Measurements from ENCODE around the gene DHX15.

DHX15 gene

DNA sequence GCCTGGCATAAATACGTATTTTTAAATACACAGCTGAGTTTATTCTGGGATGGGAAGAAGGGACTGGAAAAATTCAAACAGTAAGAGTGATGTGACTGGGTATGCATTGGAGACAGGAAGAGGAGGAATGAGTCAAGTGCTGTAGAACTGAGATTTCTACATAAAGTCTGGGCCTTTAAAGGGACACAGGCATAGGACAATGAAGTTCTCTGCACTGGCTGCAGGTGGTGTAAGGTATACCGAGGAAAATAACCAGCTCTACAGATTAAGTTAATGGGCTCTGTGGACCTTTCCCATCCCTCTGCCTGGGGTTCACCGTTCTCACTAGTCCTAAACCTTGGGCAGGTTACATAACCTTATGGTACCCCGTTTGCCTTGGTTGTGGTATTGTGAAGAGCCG, 68.7 kb downstream of the DHX15 start:
- Histone ChIP-seq H3K27me3 (ENCODE audit: insufficient read depth, low read length) (no peaks in the 10 kb centered on the region), H2BK12ac (ENCODE audit: low read length) (no peak overlapping the region), H3K36me3 (ENCODE audit: control insufficient read depth in 1 of 2, insufficient read depth in 2 of 2, low read length in 2 of 2) (peaks cover 6 to 10% of the 10 kb centered on the region in 2 experiments), H3K4me2 (ENCODE audit: low read length) (no peak overlapping the region), H3K14ac (ENCODE audit: low read length) (no peak overlapping the region), H3K4me3 (ENCODE audit: low read depth, low read length) (no peak overlapping the region), H3K4me1 (ENCODE audit: control insufficient read depth in 1 of 2, insufficient read depth in 2 of 2, low read length in 2 of 2) (no peaks in the 10 kb centered on the region), H4K8ac (ENCODE audit: low read depth, low read length) (no peak overlapping the region), H3K4ac (ENCODE audit: low read depth, low read length) (no peak overlapping the region), H2AFZ (ENCODE audit: insufficient read depth, low read length, poor library complexity) (no peak overlapping the region), H3K27ac (ENCODE audit: low read depth, low read length) (no peak overlapping the region), H3K18ac (ENCODE audit: low read length) (no peak overlapping the region), H3K9me3 (ENCODE audit: insufficient read depth, low read depth, low read length) (no peaks in the 10 kb centered on the region), H2BK5ac (ENCODE audit: low read depth, low read length, poor library complexity) (no peak overlapping the region), H3K79me2 (ENCODE audit: control insufficient read depth, insufficient read depth, low read length, poor library complexity) (no peaks in the 10 kb centered on the region), H2BK120ac (ENCODE audit: insufficient read depth, low read length, poor library complexity) (no peak overlapping the region), H4K91ac (ENCODE audit: low read depth, low read length) (no peak overlapping the region), H4K12ac (ENCODE audit: low read depth, low read length) (no peak overlapping the region), H3K23ac (ENCODE audit: low read length) (no peak overlapping the region), H2AK5ac (ENCODE audit: low read length) (no peak overlapping the region), H3K79me1 (ENCODE audit: low read length) (no peaks in the 10 kb centered on the region), H3K9ac (ENCODE audit: low read length) (no peak overlapping the region)
- no CpG with 5 or more reads among the region's 5 CpGs for WGBS (ENCODE audit: extremely low coverage, insufficient coverage, insufficient read length)
- peak in 1 of 2 donors; percentile 33 for DNase-seq

DNA sequence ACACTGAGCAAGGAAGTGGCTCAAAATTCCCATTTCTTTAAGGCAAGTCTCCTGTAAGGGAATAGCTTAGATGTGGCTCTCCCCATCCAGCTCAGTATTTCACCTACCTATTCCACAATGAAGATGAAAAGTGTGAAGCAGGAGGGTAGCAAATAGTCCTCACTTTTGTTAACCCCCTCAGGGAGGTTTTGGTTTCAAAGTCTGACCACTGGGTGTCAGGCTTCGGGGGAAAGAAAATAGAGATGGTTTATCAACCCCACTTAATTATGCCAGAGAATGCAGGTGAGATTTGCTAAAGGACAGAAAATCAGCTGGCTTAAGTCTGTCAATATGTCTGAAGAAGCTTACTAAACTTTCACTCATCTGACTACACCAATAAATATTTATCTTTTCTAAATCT, 69.5 kb downstream of the DHX15 start:
- Histone ChIP-seq H2BK5ac (ENCODE audit: low read depth, low read length, poor library complexity) (no peak overlapping the region), H3K27me3 (ENCODE audit: insufficient read depth, low read length) (no peaks in the 10 kb centered on the region), H3K18ac (ENCODE audit: low read length) (no peak overlapping the region), H3K9ac (ENCODE audit: low read length) (no peak overlapping the region), H3K4me3 (ENCODE audit: low read depth, low read length) (no peak overlapping the region), H4K91ac (ENCODE audit: low read depth, low read length) (no peak overlapping the region), H3K27ac (ENCODE audit: low read depth, low read length) (no peak overlapping the region), H2AK5ac (ENCODE audit: low read length) (no peak overlapping the region), H4K12ac (ENCODE audit: low read depth, low read length) (no peak overlapping the region), H3K36me3 (ENCODE audit: control insufficient read depth in 1 of 2, insufficient read depth in 2 of 2, low read length in 2 of 2) (peaks cover 6 to 10% of the 10 kb centered on the region in 2 experiments), H3K14ac (ENCODE audit: low read length) (no peak overlapping the region), H2BK120ac (ENCODE audit: insufficient read depth, low read length, poor library complexity) (no peak overlapping the region), H2BK12ac (ENCODE audit: low read length) (no peak overlapping the region), H3K79me2 (ENCODE audit: control insufficient read depth, insufficient read depth, low read length, poor library complexity) (no peaks in the 10 kb centered on the region), H3K4me2 (ENCODE audit: low read length) (no peak overlapping the region), H4K8ac (ENCODE audit: low read depth, low read length) (no peak overlapping the region), H3K23ac (ENCODE audit: low read length) (no peak overlapping the region), H3K4me1 (ENCODE audit: control insufficient read depth in 1 of 2, insufficient read depth in 2 of 2, low read length in 2 of 2) (no peaks in the 10 kb centered on the region), H2AFZ (ENCODE audit: insufficient read depth, low read length, poor library complexity) (no peak overlapping the region), H3K9me3 (ENCODE audit: insufficient read depth, low read depth, low read length) (no peaks in the 10 kb centered on the region), H3K79me1 (ENCODE audit: low read length) (no peaks in the 10 kb centered on the region), H3K4ac (ENCODE audit: low read depth, low read length) (no peak overlapping the region)
- no CpG with 5 or more reads among the region's 1 CpG for WGBS (ENCODE audit: extremely low coverage, insufficient coverage, insufficient read length)
- peak in 1 of 2 donors; percentile 10 for DNase-seq

GRCh38 chr4:24513718-24514117, 70.6 kb downstream of the DHX15 start:
- Histone ChIP-seq H4K91ac (ENCODE audit: low read depth, low read length) (no peak overlapping the region), H3K27me3 (ENCODE audit: insufficient read depth, low read length) (no peaks in the 10 kb centered on the region), H3K27ac (ENCODE audit: low read depth, low read length) (no peak overlapping the region), H3K14ac (ENCODE audit: low read length) (no peak overlapping the region), H3K23ac (ENCODE audit: low read length) (no peak overlapping the region), H2BK12ac (ENCODE audit: low read length) (no peak overlapping the region), H3K4me2 (ENCODE audit: low read length) (no peak overlapping the region), H2AFZ (ENCODE audit: insufficient read depth, low read length, poor library complexity) (no peak overlapping the region), H3K18ac (ENCODE audit: low read length) (no peak overlapping the region), H3K36me3 (ENCODE audit: control insufficient read depth in 1 of 2, insufficient read depth in 2 of 2, low read length in 2 of 2) (peaks cover 6 to 7% of the 10 kb centered on the region in 2 experiments), H3K79me1 (ENCODE audit: low read length) (no peaks in the 10 kb centered on the region), H3K9me3 (ENCODE audit: insufficient read depth, low read depth, low read length) (no peaks in the 10 kb centered on the region), H3K4me1 (ENCODE audit: control insufficient read depth in 1 of 2, insufficient read depth in 2 of 2, low read length in 2 of 2) (no peaks in the 10 kb centered on the region), H3K9ac (ENCODE audit: low read length) (no peak overlapping the region), H4K12ac (ENCODE audit: low read depth, low read length) (no peak overlapping the region), H3K4me3 (ENCODE audit: low read depth, low read length) (no peak overlapping the region), H2BK5ac (ENCODE audit: low read depth, low read length, poor library complexity) (no peak overlapping the region), H2AK5ac (ENCODE audit: low read length) (no peak overlapping the region), H2BK120ac (ENCODE audit: insufficient read depth, low read length, poor library complexity) (no peak overlapping the region), H3K4ac (ENCODE audit: low read depth, low read length) (no peak overlapping the region), H4K8ac (ENCODE audit: low read depth, low read length) (no peak overlapping the region), H3K79me2 (ENCODE audit: control insufficient read depth, insufficient read depth, low read length, poor library complexity) (no peaks in the 10 kb centered on the region)
- WGBS (ENCODE audit: extremely low coverage, insufficient coverage, insufficient read length): no CpG with 5 or more reads among the region's 2 CpGs
- DNase-seq: no peak

- Histone ChIP-seq H3K14ac (ENCODE audit: low read length) (no peak overlapping the region), H2BK5ac (ENCODE audit: low read depth, low read length, poor library complexity) (no peak overlapping the region), H3K18ac (ENCODE audit: low read length) (no peak overlapping the region), H2AK5ac (ENCODE audit: low read length) (no peak overlapping the region), H3K36me3 (ENCODE audit: control insufficient read depth in 1 of 2, insufficient read depth in 2 of 2, low read length in 2 of 2) (peaks cover 5 to 6% of the 10 kb centered on the region in 2 experiments), H3K79me2 (ENCODE audit: control insufficient read depth, insufficient read depth, low read length, poor library complexity) (no peaks in the 10 kb centered on the region), H3K4me1 (ENCODE audit: control insufficient read depth in 1 of 2, insufficient read depth in 2 of 2, low read length in 2 of 2) (no peaks in the 10 kb centered on the region), H3K9me3 (ENCODE audit: insufficient read depth, low read depth, low read length) (no peaks in the 10 kb centered on the region), H3K23ac (ENCODE audit: low read length) (no peak overlapping the region), H3K9ac (ENCODE audit: low read length) (no peak overlapping the region), H3K4ac (ENCODE audit: low read depth, low read length) (no peak overlapping the region), H3K79me1 (ENCODE audit: low read length) (no peaks in the 10 kb centered on the region), H4K8ac (ENCODE audit: low read depth, low read length) (no peak overlapping the region), H3K27me3 (ENCODE audit: insufficient read depth, low read length) (no peaks in the 10 kb centered on the region), H2AFZ (ENCODE audit: insufficient read depth, low read length, poor library complexity) (no peak overlapping the region), H4K12ac (ENCODE audit: low read depth, low read length) (no peak overlapping the region), H2BK120ac (ENCODE audit: insufficient read depth, low read length, poor library complexity) (no peak overlapping the region), H4K91ac (ENCODE audit: low read depth, low read length) (no peak overlapping the region), H2BK12ac (ENCODE audit: low read length) (no peak overlapping the region), H3K27ac (ENCODE audit: low read depth, low read length) (no peak overlapping the region), H3K4me3 (ENCODE audit: low read depth, low read length) (no peak overlapping the region), H3K4me2 (ENCODE audit: low read length) (no peak overlapping the region)
- no peak for DNase-seq
- no CpG with 5 or more reads among the region's 5 CpGs for WGBS (ENCODE audit: extremely low coverage, insufficient coverage, insufficient read length)
These were observed 72.8 kb downstream of the DHX15 start for GRCh38 chr4:24511371-24512063.
